ENCODE data around the gene IMMP1L.

- TF ChIP-seq CTCF (conservative IDR thresholded peaks at IDR 0.05; ENCODE audit: low read depth, low read length) (no peak), EZH2 (IDR thresholded peaks at IDR 0.05; ENCODE audit: low read length, unreplicated experiment) (no peak), EZH2phosphoT487 (IDR thresholded peaks at IDR 0.05; ENCODE audit: borderline replicate concordance, low read length) (no peak)
Observed at GRCh38 chr11:31474083-31474482, 35.3 kb downstream of the IMMP1L start.
